ENCODE data around the gene FAM168A.

Gene FAM168A

DNA sequence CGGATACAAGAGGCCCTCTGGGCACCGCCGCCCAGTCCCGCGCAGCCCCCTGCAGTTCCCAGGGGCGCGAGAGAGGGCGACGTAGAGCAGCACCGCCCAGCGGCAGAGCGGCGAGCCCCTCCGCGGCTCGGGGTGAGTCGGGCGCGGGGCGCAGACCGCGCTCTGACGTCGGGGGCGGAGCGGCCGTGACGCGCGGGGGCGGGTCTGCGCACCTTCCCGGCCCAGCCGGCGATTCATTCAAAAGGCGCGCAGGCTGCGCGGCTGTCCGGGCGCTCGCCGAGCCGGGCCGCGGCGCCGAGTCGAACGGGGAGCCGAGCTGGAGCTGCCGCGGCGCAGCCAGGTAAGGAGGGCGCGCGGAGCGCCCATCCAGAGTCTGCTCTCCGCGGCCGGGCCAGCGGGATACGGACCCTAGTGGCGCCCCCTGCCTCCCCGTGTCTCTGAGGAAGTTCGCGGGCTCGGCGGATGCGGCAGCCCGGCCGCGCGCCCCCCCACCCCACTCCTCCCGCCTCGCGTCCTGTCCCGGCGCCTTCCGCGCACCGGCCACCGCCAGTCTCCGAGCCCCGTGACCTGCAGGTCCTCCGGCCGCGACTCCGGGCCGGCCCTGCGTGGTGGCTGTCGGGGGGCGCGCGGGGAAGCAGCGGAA is 221.6 kb downstream of the FAM168A start, which contains the start of gene RELT:
Gene RELT (plus strand): TSS at position 240 of the 643 bp plus-strand sequence. CDS start 12,738 bp downstream, outside the sequence.
- TF ChIP-seq, protein P1, sequence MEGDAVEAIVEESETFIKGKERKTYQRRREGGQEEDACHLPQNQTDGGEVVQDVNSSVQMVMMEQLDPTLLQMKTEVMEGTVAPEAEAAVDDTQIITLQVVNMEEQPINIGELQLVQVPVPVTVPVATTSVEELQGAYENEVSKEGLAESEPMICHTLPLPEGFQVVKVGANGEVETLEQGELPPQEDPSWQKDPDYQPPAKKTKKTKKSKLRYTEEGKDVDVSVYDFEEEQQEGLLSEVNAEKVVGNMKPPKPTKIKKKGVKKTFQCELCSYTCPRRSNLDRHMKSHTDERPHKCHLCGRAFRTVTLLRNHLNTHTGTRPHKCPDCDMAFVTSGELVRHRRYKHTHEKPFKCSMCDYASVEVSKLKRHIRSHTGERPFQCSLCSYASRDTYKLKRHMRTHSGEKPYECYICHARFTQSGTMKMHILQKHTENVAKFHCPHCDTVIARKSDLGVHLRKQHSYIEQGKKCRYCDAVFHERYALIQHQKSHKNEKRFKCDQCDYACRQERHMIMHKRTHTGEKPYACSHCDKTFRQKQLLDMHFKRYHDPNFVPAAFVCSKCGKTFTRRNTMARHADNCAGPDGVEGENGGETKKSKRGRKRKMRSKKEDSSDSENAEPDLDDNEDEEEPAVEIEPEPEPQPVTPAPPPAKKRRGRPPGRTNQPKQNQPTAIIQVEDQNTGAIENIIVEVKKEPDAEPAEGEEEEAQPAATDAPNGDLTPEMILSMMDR (IDR thresholded peaks at IDR 0.05; ENCODE audit: low read depth, low read length), result peak; percentile 68
- DNase-seq (ENCODE audit: low read depth in 2 of 2), result peak; percentile 88 to 95
- peak within 1 kb of the TSS; percentile 59 to 86 for H3K4me3 ChIP-seq (replicated peaks in 1 of 2; ENCODE audit: low read depth in 2 of 2, low read length in 2 of 2)

DNA sequence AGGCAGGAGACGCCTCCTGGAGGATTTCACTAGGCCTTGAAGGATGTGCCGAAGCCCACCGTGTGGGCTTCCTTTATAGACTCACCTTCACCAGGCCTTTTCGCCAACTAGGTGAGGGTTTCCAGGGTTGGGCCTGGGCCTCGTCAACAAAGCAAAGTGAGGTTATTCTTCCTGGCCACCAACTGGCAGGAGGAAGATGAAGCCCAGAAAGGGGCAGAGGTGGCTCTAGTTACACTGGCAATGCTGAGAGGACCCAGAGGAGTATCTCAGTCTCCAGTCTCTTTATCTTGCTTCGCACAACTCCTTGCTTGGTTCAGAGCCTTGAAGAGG is 222.1 kb downstream of the FAM168A start:
- no peak overlapping the region for H3K4me3 ChIP-seq (replicated peaks in 1 of 2; ENCODE audit: low read depth in 2 of 2, low read length in 2 of 2)
- no peak for DNase-seq (ENCODE audit: low read depth in 2 of 2)
- TF ChIP-seq, protein P1 (IDR thresholded peaks at IDR 0.05; ENCODE audit: low read depth, low read length), result no peak

DNA sequence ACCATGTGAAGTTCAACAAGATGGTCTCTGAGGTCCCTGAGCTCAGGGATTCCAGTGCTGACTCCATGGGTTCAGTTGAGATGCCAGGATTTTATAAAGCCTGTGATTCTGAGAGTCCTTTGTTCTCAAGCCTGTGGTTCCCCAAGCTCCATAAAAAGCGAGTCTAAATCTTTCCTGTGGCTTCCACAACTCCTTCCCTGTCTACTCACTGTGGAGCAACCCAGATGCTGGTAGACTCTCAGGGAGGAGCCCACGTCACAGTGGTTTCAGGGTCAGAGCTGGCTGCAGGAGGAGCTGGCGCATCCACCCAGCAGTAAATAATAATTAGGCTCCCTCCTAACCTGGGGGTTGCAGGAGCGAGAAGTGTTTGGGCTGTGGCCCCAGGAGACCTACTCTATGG is 223.8 kb downstream of the FAM168A start:
- TF ChIP-seq, protein P1 (IDR thresholded peaks at IDR 0.05; ENCODE audit: low read depth, low read length), result no peak
- H3K4me3 ChIP-seq (replicated peaks in 1 of 2; ENCODE audit: low read depth in 2 of 2, low read length in 2 of 2), result no peak overlapping the region
- no peak for DNase-seq (ENCODE audit: low read depth in 2 of 2)

DNA sequence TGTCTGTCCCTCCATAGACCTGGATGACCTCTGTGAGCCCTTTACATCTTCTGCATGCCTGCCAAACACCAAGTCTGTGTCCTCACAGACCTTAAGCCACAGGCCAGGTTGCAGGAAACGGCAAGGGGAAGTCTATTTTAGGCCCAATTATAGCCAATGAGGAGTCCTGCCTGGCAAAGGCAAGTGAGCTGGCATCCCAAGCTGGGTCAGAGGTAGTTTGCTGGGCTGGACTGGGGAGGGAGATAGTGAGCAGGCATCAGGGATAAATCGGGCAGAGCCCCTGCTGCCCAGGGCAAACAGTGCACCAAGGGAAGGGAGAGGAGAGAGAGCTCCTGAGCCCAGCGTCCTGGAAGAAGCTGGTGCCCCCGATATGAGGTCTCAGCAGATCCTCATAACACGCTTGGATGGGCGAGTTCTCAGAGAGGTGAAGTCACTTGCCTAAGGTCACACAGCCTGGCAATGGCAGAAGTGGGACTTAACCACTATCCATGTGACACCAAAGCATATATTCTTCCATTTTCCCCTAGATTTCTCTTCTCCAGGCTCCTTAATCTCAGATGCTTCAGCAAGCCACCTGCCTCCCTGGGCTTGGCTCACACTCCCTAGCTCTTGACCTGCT is 225.4 kb downstream of the FAM168A start:
- no peak overlapping the region for H3K4me3 ChIP-seq (replicated peaks in 1 of 2; ENCODE audit: low read depth in 2 of 2, low read length in 2 of 2)
- DNase-seq (ENCODE audit: low read depth in 2 of 2), result peak; percentile 27 to 38
- TF ChIP-seq, protein P1 (IDR thresholded peaks at IDR 0.05; ENCODE audit: low read depth, low read length), result peak; percentile 36

DNA sequence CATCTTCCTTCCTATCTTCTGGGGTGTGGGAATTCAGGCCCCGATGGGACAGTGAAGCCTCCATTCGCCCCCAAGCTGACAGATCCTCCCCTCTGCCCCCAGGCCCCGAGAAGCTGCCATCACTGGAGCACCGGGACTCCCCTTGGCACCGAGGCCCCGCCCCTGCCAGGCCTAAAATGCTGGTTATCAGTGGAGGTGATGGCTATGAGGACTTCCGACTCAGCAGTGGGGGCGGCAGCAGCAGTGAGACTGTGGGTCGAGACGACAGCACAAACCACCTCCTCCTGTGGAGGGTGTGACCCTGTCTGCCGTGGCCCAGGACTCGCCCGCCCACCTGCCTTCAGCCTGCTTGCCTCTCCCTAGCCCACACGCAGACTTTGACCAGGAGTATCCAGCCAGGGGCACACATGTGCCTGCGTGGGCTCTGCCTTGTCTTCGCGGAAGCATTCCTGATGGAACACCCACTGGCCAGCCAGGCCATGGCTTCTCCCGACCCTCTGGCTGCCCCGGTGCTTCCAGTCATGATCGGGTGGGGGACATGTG is 230.4 kb downstream of the FAM168A start:
- TF ChIP-seq, protein P1 (IDR thresholded peaks at IDR 0.05; ENCODE audit: low read depth, low read length), result no peak

DNA sequence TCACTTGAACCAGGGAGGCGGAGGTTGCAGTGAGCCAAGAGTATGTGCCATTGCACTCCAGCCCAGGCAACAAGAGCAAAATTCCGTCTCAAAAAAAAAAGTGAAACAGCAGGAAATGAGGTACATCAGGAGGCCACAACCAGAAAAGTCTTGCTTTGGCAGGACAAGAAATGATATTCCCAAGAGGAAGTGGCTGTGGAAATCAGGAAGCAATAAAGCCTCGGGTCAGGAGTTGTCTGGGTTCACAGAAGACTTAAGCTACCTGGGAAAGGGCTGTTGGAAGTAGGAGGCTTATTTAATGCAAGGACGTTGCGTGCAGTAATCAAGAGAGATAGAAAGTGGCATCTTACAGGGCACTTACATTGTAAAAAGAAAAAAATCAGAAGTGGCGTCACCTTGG is 231.0 kb downstream of the FAM168A start:
- H3K4me3 ChIP-seq (replicated peaks in 1 of 2; ENCODE audit: low read depth in 2 of 2, low read length in 2 of 2), result no peak overlapping the region
- TF ChIP-seq, protein P1 (IDR thresholded peaks at IDR 0.05; ENCODE audit: low read depth, low read length), result no peak
- DNase-seq (ENCODE audit: low read depth in 2 of 2), result no peak

More for the DNA sequence above, 230.4 kb downstream of the FAM168A start:
- H3K4me3 ChIP-seq (replicated peaks in 1 of 2; ENCODE audit: low read depth in 2 of 2, low read length in 2 of 2), result no peak overlapping the region
- no peak for DNase-seq (ENCODE audit: low read depth in 2 of 2)
